NCI-H187 treated with DMSO at 0.1 percent for 48 hours (cell line): ENCODE results near the gene INPP4A.

Experiments
- DNase-seq: peaks from one replicate; lab custom pipeline; 2025; lab: John Stamatoyannopoulos, UW

INPP4A gene

DNA sequence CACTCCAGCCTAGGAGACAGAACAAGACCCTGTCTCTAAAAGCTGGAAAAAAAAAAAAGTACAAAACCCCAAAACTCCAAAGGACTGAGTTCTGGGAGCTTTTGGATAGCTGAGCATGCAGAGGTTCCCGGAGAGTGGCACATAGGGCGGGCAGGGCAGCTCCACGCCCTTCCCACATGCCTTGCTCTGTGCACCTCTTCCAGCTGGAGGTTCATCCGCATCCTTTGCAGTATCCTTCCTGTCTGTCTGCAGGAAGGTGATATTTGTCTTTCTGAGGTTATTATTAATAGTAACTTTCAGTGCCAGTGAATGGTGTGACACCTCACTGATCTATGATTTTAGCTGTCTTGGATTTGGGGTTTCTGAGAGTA is 70.2 kb downstream of the INPP4A start:
- no peak for DNase-seq

DNA sequence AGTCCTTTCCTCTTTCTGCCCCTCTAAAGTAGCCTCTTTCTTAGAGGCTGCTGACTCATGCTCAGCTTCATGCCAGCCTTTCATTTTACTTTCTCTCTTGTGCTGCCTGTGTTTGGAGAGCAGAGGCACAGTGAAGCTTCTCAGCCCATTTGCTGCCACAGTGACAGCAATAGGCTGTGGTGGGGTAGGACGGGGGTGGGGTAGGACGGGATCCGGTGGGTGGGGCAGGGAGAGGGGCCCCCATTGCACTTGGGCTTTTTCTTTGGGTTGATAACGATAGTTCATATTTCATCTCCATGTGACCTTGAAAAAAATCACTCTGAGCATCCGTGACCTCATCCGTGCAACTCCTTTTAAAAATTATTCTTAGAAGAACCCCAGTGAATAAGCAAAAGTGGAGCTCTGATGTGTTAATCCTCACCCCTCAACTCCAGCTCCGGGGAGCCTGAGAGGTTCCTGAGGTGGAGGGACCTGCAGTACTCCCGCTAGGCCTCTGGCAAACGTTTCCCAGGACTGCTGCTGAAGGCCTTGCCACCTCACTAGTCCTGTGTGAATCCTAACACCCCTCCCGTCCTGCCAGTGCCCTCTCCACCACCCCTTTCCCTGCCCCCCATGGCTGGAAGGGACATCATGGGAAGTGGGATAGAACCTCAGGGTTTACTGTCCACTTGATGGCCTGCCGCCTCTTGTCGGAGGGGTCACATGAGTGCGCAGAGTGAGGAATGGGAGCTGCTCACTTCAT is 70.8 kb downstream of the INPP4A start:
- no peak for DNase-seq

DNA sequence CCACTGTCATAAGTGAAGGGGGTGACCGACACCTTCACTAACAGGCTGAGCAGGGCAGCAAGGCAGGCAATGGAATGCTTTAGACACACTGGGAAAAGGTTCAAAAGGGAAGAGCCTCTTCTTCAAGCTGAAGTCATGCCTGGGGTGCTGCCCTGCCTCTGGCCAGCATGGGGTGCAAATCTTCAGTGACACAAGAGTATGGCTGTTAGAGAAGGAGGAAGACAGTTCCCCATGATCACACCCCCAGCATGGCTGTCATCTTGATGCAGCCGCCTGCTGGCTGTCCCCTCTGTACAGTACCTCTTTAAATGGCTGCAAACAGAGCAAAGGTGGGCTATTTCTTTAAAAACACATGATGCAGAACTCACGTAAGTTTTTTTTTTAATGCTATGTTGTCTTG is 71.9 kb downstream of the INPP4A start:
- no peak for DNase-seq

DNA sequence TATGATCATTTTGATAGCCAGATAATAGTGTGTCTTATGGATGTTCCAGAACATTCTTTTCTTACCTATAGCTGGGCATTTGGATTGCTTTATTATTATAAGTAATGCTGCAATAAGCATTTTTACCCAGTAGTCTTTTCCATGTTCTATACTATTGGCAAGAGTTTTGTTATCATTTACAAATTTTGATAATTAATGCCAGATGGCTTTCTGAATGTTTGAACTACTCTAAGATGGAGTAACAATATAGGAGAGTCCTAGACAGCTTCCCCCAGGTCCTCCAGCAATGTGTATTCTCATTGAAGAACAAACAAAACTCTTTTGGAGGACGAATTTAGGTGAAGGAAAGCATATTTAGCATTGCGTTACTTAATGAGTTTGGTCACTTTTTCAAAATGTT is 73.0 kb downstream of the INPP4A start:
- DNase-seq: no peak

DNA sequence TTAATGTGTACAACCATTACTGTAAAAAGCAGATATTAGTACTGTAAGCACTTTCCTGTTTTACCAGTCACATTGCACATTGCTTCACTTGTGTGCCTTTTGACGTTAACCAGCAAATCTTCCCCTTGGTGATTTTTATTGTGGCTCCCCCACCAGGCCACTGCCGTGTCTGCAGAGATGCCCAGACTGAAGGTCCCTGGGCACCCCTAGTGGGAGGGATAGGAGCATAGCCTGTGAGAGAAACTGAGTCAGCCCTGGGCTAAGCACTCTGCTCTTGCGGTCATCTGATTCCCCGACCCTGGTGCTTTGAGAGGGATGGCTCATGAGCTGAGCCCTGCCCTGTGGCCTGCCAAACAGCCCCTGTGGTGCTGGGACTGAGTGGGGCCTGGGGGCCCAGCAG is 73.4 kb downstream of the INPP4A start:
- DNase-seq: no peak

DNA sequence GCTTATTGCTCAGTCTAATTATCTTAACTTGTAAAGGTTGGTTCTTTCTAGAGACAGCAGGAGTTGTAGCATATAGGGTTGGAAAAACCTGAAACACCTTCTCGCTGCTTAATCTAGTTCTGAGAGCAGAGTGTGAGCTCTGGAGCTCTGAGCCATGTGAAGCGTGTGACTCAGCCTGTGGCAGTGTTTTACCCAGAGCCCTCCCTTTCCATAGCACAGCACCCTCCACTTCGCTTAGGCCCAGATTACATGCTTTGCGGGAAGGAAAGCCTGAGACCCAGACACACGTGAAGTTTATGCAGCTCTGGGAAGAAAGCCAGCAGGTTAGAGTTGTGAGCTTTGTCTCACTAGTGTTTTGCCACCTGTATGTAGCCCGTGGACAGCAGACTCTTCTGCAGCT is 74.5 kb downstream of the INPP4A start:
- DNase-seq: no peak

DNA sequence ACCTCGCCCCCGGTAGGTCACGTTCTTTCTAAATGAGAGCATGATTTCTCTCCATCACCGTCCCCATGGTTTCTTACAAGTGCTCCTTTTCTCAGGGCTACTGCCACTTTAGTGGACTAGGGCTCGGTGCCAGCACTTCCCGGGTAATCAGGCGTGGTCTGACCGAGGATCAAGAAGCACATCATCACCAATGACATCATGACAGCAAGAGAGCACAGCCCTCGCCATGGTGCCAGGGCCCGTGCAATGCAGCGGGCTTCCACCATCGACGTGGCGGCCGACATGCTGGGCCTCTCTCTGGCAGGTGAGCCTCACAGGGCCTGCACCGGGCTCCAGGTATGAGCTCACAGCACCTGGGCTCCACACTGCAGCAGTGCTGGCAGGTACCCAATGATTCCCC is 75.2 kb downstream of the INPP4A start:
- no peak for DNase-seq

DNA sequence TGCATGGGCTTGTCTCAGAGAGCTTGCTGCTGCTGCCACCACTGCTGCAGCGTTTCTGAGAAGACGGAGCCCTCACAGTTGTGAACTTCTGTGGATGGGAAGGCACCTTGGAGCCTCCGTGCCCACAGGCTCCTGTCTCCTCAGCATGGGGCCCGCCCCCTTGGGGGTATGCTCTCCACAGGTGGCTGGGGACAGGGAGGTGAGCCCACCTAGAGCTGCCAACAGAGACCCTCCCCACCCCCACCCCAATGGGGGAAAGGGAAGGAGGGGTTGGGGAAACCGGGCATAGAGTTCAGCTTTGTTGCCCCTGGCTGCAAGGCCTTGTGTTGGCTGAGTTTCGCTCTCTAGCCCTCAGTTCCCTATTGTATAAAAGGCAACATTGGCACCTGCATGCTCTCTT is 76.1 kb downstream of the INPP4A start:
- DNase-seq: no peak

DNA sequence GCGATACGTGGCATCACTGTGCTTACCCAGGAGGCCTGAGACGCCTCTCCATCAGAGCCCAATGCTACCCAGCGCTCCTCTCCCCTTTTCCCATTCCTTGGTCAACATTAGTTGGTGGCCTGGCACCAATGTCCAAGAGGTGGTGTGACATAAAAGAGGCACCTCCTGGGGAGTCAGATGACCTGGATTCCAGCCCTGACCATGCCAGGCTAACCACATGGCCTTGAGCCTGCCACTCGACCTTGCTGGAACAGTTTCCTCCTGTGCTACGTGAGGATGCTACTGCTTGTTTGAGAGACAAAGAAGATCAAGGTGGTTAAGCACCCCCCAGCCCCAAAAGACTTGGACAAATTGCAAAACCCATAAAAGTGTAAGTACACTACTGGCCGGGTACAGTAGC is 76.6 kb downstream of the INPP4A start:
- DNase-seq: no peak

DNA sequence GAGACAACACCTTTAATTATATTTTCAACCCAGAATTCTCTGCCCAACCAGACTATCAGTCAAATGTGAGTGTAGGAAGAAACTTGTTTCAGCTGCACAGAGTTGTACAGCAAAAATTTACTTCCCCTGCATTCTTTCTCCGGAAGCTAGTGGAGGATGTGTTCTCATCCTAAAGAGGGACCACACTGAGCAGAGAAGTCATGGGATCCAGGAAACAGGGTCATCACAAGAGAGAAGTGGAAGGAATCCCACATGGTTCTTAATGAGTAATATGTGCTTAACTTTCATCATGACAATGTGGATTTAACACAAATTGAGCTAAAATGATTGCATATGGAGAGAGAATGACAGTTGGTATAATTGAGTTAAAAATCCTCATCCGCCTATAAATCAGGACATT is 78.2 kb downstream of the INPP4A start:
- DNase-seq: no peak

DNA sequence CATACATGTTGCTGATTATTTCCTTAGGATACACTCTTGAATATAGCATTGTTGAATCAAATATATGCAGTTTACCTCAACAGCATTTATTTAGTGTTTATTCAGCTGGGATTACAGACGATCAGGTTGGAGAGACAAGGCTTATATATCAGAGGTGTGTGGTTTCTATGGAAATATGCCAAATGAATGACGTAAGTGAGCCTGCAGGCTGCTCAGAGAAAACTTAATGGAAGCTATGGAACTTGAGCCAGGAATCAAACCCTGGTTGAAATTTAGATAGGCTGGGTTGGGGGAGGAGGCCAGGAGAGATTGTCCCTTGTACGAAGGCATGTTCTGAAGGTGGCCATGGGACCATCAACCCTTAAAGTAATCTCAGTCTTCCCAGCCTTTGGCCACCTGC is 79.5 kb downstream of the INPP4A start:
- no peak for DNase-seq

DNA sequence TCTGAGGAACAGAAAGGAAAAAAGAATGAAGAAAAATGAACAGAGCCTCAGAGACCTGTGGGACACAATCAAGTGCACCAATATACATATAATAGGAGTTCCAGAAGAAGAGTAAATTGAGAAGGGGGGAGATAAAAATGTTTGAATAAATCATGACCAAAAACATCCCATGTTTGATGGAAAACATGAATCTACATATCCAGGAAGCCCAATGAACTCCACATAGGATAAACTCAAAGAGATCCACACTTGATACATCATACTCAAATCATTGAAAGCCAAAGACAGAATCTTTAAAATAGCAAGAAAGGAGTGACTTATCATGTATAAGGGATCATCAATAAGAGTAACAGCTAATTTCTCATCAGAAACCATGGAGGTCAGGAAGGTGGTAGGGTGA is 83.7 kb downstream of the INPP4A start:
- no peak for DNase-seq

DNA sequence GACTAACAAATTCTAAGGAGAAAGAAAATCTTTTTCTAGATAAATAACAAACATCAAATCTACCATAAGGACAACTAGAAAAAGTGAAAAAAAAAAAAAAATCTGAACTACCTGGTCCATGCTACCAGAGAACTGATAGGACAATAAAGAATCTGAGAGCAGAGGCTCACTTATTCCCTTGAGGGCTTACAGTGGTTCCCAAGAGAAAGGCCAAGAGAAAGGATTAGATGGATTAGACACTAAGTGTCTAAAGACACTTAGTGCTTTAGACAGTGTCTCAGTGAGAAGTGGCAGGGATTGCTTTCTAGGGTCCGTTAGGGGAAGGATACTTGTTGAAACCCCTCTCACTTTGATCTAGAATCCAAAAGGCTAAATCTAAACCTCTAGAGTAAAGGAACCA is 85.5 kb downstream of the INPP4A start:
- DNase-seq: no peak

DNA sequence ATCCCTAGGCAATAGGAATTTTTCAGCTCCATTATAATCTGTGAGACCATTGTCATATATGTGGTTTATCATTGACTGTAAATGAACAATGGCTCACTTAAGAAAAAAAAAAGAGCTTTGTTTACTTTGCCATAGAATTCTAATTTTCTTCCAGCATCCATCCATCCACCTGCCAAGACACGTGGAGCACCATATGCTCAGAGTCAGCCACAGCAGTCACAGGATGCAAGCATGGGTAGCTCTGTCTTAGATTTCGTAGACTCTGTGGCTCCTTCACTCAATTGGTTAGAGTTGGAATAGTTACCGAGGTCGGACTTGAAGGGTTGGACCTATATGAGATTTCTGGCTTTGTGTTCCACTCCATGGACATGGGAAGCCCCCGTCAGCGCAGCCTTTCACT is 88.1 kb downstream of the INPP4A start:
- peak; percentile 26 for DNase-seq

DNA sequence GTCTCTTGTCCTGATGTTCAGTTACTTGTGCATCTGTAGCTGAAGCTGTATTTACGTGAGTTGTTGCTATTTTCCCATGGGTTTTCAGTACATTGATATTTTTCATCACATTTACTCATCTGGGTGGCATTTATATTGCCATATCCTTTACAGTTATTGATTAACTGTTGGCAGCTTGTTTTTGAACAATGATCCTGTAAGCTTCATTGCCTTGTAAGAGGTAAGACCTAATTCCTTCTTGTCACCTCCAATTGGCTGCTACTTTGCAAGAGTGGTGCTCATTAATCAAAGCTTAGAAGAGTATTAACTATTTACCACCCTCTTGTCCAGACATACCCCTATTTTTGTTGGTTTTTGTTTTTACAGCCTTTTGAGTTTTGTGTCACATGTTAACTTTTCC is 88.9 kb downstream of the INPP4A start:
- no peak for DNase-seq

DNA sequence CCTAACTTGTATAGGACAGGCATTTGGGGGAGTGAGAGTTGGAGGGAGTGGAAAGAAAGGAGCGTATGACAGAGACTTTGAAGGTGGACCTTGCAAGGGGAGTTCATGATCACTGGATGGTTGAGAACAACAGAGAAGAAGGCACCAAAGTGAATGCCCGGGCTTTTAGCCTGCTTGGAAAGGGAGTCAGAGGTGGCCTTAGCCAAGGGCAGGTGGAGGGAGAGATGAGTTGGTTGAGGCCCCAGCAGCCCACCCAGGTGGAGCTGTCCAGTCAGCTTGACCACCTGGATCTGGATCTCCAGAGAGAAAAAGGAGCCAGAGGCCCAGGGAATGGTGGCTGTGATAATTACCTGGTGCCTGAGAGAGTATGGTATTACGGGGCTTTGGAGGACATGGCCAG is 90.1 kb downstream of the INPP4A start:
- no peak for DNase-seq

DNA sequence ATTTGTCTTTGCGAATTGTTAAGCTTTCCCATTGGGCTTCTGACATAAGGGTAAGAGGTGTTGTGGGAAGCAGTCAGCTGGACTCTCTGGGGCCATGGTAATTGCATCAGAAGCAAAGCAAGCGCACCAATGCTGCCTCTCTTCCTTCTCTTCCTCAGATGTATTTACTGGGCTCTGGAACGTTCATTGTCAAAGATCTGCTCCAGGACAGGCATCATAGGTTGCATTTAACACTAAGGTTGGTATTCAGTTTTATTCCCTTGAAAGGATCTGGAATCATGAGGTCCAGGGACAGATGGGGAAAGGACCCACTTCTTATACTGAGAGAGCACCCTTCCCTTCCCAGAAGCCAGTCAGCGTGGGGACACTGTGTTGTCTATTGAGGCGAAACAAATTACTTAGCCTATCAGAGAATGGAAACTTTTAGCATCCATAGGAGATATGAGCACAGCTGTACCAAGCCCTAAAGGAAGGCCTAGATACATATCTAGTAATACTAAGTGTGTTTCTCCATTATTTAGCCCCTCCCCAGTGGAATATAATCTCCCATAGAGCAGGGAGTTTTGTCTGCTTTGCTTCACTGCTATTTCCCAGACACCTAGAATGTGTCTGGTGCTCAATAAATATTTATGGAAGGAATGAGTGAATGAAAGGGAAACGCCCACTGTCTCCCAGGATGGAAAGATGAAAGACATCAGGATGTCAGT is 91.5 kb downstream of the INPP4A start:
- DNase-seq: no peak

DNA sequence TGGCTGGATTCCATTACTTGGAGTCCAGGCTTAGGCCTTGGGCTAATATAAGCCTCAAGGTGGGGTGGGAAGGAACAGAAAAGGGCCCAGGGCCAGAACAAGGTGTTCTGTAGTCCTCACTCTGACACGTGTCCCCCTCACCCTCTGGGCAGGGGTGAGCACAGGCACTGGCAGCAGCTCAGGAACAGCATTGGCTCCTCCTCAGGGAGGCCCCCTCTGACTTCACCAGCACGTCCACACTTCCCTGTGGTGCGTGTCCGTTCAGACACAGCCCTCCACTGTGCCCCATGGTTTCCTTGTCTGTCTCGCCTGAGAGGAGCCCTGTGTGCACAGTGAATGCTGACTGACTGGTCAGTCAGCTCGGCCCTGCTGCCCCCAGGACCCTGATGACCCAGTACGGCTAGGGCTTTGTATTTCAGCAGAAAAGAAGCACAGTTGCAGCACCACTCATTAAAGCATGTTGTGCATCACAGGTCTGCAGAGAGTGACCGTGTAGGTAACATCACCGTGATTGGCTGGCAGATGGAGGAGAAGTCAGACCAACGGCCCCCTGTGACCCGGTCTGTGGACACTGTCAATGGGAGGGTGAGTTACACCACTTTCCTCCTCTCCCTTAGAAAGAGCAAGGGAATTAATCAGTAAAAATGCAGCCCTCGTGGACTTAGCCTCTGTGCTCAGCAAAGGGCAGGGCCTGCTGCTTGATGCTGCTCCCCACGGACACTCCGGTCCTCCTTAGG is 92.9 kb downstream of the INPP4A start:
- no peak for DNase-seq

DNA sequence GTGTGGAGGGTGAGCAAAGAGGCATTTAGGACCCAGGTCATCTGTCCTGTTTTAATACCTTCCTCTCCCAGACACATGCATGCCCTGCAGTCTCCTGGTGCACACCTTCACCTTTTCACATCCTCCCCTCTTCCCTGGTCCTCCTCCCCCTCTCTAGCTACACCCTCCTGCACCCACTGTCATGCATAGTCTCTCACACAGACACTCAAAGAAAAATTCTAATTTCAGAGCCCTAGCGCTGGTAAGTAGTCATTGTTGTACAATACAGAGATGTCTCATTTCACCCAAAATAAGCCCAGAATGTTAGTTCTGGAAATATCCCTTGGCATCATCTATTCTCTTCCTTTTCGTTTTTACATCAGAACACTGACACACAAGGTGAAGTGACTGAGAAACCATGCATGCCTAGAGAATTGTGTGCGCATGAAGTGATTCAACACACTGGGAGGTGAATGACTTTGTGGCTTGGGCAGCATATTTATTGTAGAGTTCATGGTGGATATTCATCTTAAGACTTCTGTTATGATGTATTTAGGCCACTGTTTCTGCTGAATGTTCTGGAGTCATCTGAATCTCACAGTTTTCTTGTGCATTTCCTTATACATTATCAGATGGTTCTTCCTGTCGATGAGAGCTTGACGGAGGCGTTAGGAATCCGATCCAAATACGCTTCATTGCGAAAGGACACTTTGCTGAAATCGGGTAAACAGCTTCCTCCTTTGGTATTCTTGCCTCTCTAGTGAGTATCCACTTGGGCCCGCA is 93.8 kb downstream of the INPP4A start:
- no peak for DNase-seq

DNA sequence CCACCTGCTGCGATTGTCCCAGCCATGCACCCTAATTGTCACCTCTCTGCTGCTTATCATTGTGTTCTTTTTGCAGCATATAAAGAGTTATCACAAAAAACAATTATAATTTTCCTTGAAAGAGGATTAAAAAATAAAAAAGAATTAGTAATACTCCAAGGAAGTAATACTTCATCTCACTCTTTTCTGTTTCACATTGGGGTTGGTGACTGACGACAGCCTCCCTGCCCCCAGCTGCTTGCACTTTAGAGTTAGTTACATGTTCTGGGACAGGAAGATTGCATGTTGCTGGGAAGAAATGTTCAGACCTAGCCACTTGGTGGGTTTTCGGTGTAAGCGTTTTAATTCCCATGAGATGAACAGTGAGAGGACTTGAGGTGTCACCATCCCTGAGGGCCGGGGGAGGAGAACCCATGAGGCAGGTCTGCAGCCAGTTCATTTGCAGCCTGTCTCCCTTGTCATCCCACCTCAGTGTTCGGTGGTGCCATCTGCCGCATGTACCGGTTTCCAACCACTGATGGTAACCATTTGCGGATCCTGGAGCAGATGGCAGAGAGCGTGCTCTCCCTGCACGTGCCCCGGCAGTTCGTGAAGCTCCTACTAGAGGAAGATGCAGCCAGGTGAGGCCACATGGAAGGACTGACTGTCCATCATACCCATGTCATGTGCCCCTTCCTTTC is 94.5 kb downstream of the INPP4A start:
- DNase-seq: no peak

DNA sequence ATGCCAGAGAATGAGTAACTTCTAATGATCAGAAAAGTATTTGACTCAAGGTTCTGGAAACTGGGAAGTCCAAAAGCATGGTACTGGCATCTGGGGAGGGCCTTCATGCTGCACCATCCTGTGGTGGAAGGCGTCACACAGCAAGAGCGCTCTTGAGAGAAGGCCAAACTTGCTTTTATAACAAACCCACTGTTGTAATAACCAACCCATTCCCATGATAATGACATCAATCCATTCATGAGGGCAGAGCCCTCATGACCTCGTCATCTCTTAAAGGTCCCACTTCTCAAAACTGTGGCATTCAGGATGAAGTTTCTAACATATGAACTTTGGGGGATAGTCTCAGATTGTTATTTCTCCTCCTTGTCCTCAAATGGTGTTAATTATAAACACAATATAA is 95.9 kb downstream of the INPP4A start:
- DNase-seq: no peak

DNA sequence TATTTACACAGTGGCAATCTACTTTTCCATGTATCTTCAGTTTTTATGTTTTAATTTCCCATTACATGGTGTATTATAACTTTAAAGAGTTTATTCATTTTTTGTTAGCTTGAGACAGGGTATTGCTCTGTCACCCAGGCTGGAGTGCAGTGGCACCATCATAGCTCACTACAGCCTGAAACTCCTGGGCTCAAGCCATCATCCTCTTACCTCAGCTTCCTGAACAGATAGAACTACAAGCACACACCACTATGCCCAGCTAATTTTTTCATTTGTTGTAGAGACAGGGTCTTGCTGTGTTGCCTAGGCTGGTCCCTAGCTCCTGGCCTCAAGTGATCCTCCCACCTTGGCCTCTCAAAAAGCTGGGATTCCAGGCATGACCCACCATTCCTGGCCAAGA is 96.8 kb downstream of the INPP4A start:
- DNase-seq: no peak
